Activated CD4-positive, alpha-beta T cell treated with anti-CD3 and anti-CD28 coated beads, Interleukin-10, Interleukin-2, amounts not matched to agents 100 ng/mL and 50 ng/mL, durations not matched to agents 16 hours and 8 hours (primary cell): ENCODE data around the gene TIMM8B.
"Not testable (repeated sequence)": the region's sequence is repeated elsewhere in the genome, so short reads cannot be mapped to it uniquely, and the experiment has no call there.

Experiments
- DNase-seq: peaks from one replicate; pipeline ENCODE4 v3.0.0-alpha.2; 2020

TIMM8B gene

DNA sequence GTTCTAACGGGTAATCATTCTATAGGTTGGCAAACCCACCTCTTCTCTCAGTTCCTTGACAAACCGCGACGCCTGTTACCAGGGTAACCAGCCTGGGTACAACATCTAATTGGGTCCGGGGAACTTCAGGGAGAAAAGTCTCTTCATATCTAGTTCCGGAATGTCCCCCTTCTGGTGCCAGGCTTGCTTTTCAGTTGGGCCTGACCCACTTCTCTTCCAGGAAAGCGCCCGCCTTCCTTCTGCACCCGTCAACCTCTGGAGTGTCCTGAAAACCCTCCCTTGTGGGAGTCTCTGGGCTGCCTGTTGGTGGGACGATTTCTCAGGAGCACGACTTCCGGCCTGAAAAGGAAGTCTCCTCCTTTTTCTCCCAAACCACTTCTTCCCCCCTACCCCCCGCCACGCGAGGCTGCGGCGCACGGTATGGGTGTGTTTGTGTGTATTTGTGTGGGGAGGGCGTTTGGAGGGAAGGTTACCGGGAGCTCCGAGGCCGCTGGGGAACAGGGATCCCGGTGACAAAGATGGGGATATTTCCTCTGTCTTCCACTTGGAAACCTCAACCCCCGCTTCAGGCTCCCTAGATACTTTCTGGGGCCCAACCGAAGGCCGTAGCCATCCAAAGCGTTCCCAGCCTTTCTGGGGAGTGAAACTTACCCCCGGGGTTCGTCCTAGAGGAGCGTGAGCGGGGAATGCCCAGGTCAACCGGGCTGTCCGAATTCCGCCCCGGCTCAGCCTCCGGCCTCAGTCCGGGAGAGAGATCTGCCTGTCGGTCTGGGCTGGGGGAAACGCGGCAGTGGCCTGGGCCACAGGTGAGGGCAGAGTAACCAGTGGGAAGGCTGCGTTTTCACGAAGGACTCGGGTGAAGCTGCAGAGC is 12.4 kb downstream of the TIMM8B start, which contains the start of the genes NKAPD1 and PIH1D2:
Gene NKAPD1 (plus strand): TSS at position 359 of the 871 bp plus-strand sequence. CDS start 1,276 bp downstream, outside the sequence.
Gene PIH1D2 (minus strand): TSS at position 77 of the 871 bp plus-strand sequence. CDS start 843 bp downstream, outside the sequence.
- peak; percentile 83 for DNase-seq

DNA sequence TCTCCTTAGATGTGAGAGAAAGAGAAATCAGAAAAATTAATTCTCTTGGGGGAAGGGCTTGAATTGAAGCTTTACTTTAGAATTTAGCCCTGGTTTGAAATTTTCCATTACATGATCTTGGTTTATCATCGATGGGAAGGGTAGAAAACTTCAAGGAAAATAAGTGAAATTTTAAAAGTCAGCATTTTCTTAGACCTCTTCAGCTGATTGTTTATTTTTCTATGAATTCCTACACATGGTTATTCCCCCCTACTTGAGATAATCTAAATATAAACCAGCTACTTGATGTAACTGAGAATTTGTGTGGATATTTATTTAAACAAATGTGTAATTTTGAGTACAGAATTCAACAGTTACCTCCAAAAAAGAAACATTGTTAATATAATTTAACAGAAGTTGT is 23.6 kb downstream of the TIMM8B start:
- no peak for DNase-seq

DNA sequence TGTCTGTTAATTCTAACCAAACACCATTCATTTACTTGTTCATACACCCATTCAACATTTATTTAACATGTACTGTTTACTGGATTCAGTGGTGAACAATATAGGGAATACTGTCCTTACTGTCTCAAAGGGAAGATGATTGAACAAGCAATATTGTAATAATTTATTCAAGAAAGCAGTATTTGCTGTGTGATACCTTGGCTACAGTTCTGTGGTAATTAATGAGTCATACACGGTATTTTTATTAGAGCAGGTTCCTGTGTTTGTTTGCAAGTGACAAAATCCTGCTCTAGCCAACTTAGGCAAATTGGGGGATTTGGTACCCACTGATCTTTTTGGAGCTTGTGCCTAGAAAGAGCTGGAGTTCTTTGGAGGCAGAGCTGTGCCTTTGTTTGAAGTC is 28.5 kb downstream of the TIMM8B start:
- no peak for DNase-seq

DNA sequence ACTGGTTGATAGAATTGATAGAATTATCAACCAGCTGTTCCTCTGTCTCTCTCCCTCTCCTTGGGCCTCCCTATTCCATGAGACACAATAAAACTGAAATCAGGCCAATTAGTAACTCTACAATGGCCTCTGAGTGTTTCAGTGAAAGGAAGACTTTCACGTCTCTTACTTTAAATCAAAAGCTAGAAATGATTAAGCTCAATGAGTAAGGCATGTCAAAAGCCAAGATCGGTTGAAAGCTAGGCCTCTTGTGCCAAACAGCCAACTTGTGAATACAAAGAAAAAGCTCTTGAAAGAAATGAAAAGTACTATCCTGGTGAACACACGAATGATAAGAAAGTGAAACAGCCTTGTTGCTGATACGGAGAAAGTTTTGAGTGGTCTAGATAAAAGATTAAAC is 29.4 kb downstream of the TIMM8B start:
- peak; percentile 81 for DNase-seq

DNA sequence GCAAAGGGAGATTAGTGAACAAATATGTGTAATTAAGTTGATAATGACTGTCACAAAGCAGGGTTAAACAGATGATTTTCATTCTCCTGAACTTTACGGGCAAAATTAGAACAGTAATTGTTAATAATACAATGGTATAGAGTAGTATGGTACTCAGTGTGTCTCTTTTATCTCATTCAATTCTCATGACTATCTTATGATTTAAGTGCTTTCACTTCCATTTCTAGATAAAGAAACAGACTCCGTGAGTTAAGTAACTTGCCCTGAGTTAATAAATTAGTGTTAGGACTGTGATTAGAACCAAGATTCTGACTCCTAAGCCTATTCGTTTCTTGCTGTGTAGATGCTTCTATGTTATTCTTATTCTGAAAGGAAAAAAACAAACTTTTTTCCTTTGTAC is 34.8 kb downstream of the TIMM8B start:
- DNase-seq: no peak

DNA sequence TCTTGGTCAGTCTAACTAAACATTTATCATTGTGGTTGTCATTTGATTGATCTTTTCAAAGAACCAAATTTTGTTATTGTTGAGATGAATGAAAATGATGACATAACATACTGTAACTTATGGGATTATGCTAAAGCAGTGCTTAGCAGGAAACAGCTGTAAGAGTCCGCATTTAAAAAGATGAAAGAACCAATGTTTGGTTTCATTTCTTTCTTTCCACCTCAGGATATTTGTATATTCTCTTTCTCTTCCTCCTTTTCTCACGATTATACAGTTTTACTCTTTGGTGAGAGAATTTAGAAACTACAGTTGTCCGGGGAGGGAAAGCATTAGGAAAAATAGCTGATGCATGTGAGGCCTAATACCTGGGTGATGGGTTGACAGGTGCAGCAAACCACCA is 35.8 kb downstream of the TIMM8B start:
- no peak for DNase-seq

DNA sequence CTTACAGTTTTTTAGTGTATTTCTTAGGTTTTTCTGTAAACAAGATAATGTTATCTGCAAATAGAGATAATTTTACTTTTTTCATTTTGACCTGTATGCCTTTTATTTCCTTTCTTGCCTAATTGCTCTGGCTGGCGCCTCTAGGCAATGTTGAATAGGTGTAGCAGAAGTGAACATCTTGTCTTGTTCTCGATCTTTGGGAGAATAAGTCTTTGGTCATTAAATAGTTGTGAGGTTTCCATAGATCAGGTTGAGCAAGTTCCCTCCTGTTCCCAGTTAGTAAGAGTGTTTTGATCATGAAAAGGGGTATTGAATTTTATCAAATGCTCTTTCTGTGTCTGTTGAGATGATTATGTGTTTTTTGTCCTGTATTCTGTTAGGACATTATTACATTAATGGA is 36.8 kb downstream of the TIMM8B start:
- no peak for DNase-seq

DNA sequence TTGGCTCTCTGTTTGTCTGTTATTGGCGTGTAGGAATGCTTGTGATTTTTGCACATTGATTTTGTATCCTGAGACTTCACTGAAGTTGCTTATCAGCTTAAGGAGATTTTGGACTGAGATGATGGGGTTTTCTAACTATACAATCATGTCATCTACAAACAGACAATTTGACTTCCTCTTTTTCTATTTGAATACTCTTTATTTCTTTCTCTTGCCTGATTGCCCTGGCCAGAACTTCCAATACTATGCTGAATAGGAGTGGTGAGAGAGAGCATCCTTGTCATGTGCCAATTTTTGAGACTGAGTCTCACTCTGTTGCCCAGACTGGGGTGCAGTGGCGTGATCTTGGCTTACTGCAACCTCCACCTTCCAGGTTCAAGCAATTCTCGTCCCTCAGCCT is 38.3 kb downstream of the TIMM8B start:
- DNase-seq: not testable (repeated sequence)

DNA sequence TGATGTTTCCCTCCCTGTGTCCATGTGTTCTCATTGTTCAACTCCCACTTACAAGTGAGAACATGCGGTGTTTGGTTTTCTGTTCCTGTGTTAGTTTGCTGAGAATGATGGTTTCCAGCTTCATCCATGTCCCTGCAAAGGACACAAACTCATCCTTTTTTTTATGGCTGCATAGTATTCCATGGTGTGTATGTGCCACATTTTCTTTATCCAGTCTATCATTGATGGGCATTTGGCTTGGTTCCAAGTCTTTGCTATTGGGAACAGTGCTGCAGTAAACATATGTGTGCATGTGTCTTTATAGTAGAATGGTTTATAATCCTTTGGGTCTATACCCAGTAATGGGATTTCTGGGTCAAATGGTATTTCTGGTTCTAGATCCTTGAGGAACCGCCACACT is 39.9 kb downstream of the TIMM8B start:
- not testable (repeated sequence) for DNase-seq

DNA sequence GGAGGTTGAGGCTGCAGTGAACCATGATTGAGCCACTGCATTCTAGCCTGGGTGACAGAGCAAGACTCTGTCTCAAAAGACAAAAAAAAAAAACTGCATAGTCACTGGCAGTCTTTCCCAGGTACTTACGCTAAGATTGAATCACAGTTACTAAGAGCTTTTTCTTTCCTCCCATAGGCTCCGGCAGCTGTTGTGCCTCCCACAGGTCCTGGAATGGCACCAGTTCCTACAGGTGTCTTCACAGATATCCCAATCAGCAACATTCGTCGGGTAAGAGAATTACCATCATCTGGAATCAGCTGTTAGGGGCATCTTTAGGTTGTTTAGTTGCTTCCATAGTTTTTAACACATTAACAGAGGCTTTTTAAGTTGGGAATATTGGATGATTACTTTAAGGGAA is 41.6 kb downstream of the TIMM8B start:
- DNase-seq: no peak

DNA sequence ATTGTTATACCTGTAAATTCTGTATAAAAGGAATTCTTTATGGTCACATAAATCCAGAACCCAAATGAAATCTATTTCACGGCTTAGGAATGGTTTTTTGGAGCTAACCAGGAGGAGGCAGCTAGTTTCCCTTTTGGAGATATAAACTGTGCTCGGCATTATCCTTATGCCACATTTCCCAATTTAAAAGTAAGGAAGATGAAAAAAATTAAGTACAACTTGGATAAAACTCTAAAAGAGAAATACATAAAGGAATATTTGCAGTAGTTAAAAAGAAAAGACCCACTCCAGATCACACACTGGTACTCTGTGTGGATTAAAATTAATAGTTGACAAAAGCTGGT is 43.6 kb downstream of the TIMM8B start:
- no peak for DNase-seq

DNA sequence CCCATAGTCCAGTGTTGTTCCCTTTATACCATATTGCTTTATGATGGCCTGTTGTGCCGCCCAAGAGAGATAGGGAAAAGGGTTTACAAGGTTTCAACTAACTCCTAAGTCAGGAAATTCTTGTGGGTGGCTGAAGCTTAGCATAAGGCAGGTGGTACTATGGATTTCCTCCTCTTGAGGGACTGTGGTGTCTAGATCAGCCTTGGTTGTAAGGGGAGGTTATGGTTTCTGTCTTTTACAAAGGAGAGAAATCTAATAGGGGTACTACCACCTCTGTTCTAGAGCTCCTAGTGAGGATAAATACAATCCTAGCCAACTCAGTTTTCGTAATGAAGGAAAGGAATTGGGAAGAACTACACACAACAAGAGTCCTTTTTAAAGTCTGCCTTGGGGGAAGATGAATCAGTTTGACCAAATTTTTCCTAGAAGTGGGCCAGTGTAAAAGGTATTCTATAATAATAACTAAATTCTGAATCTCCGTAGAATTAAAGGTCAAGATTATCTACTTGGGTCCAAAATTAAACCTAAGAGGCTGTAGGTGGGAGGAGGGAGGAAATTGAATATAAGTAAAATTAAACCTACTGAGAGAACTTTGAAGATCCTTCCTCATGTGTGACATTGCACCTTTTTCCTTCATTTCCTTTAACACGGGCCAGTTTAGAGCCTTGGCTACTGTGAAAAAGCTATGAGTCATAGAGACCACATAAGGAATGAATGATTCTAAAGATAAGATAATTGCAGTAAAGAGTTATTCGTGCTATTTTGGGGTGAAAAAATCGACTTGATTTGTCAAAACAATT is 44.2 kb downstream of the TIMM8B start:
- DNase-seq: no peak

DNA sequence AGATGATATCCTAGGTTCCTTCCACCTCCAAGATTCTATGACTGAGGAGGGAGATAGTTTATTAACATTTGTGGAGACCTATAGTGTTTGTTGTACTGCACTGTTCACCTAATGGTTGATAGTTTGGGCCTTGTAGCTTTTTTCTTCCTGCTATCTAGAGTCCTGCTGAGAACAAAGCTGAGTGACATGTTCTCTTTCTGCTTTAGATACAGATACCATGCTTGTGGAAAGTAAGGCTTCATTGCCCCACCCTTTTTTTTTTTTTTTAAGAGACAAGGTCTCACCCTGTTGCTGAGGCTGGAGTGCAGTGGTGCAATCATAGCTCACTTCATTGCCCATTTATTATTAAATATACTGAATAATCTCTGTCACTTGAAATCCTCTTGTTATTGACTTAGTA is 49.0 kb downstream of the TIMM8B start:
- DNase-seq: no peak
